HuH-7.5 (cell line): ENCODE results near the gene ERC2.
A peak's percentile ranks its signal among the peaks of the same experiment; 100 is the strongest.

ENCODE experiments used
- DNase-seq: peaks from one replicate; pipeline ENCODE4 v3.0.0; 2011; ENCODE audit warnings: low spot score

ERC2 gene

DNA sequence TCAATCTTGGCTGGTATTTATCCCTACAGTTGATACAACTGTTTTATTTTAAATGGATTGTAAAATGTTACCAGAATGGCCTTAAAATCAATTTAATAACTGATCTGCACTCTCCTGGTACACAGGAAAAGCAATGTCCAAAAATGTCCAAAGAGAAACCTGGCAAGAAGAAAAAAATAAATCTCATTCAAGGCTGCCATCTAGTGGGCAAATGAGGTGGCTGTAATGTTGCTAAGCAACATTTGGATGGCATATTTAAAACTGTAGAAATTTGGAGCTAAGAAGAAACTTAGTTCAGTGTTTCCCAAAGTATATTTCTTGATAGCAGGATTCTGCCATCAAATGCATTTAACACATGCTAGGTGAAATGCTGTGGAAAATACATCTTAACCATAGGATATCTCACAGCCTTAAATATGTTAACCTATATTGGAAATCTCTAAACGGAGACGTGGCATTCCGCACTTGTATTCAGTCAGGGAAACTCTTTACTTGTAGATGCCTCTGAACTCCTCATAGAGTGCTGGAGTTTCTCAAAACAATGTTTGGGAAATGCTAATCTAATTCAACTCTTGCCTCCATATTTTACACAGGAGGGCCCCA is 216.8 kb downstream of the ERC2 start:
- peak; percentile 2 for DNase-seq

DNA sequence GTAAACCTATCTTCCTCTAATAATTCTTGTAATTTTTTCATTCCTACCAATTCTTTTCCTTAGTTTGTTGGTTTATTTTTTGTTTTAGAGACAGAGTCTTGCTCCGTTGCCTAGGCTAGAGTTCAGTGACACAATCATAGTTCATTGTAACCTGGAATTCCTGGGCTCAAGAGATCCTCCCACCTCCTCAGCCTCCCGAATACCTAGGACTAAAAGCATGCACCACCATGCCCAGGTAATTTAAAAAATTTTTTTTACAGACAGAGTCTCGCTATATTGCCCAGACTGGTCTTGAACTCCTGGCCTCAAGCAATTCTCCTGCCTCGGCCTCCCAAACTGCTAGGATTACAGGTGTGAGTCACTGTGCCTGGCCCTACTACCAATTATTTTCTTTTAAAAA is 220.2 kb downstream of the ERC2 start:
- DNase-seq = no peak

- no peak for DNase-seq
Observed at GRCh38 chr3:56238299-56238698, 230.0 kb downstream of the ERC2 start.

GRCh38 chr3:56233742-56234141 is 234.5 kb downstream of the ERC2 start:
- no peak for DNase-seq

GRCh38 chr3:56229311-56229710 is 239.0 kb downstream of the ERC2 start:
- no peak for DNase-seq

DNA sequence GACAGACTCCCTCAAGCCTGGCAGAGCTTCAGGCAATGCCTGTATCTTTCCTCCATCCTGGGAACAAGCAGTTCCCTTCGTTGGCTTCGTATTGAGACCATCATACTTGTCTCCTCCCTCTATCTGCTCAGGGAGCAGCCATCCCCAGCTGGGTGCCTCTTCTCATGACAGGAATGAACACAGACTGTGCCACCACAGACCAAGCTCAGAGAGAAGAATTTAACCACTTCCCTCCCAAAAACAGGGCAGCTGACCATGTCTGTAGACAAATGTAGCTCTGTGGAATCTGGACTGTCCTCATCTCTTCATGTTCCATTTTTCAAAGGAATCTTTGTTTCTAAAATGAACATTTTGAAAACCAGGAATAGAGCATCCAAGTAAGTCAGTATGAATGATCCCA is 245.4 kb downstream of the ERC2 start:
- no peak for DNase-seq

DNA sequence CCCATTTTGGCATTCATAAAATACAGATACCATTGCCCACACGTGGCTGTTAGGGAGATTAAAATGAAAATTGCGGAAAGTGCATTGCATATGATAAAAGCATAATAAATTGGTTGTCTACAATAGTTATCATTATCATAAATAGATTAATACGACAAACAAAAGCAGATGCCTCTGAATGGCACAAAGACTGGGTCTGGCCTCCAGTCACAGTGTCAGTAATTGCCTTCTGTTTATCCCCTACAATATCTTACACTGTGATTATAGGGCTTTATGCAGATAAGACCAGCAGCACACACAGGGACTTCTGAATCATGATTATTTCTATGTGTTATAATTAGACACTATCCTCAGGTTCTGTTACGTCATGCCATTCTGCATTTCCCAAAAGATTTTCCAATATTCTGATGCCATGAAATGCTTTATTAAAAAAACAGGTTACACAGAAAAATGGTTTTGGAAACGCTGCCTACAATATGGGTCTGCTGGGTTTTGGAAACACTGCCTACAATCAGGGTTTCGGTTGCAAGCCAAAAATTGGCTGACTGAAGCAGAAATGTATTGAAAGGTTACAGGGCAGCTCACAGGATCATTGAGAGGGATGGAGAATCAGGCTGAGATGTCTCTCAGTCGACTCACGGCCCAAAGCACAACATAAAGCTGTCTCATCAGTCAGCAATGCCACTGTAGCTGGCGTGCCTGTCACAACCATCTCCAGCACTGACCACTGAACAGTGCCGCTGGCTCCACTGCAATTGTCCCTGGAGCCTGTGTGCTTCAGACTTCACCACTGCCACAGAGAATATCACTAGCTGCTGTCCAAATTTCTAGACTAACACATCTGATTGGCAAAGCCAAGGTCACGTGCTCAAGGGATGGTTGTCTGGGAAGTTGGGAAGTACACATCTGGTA is 248.1 kb downstream of the ERC2 start:
- DNase-seq = no peak

GRCh38 chr3:56209982-56210751 is 258.1 kb downstream of the ERC2 start:
- no peak for DNase-seq

- no peak for DNase-seq
Observed at GRCh38 chr3:56207922-56208321, 260.3 kb downstream of the ERC2 start.

- DNase-seq = no peak
Observed at GRCh38 chr3:56205406-56205805, 262.9 kb downstream of the ERC2 start.

DNA sequence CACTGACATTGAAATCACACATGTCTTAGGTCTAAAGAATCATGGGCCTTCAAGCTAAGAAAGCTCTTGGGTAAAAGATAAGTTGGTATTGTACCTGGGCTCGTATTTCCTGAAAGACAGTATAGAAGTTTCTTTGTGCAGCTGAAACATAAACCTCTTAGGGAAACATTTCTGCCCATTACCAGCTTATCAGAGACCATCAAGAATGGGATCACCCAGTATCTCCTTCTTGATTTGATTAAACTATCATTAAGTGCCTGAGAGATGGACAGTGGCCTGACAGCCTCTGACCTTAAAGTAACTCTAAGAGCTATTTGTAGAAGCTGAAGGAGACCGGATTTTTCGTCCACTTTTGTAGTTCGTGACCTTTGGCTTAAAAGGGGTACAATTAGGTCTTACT is 265.3 kb downstream of the ERC2 start:
- no peak for DNase-seq

DNA sequence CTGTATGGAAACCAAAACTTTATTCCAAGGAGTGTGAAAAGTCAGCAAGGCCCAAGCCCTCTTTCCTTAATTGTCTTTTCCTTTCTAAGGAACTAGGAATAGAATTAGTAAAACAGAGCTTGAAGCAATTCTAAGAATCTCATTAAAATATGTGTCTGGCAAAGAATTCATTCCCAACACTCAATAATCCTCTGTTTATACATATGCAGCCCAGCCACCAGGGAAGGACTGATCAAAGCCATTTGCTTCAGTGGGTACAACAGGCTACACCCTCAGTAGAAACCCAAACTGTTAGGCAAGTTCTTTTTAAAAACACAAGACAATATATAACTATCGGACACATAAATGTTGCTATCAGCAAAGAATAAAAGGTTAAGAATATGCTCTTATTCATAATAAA is 266.9 kb downstream of the ERC2 start:
- DNase-seq = no peak

GRCh38 chr3:56200251-56200650 is 268.0 kb downstream of the ERC2 start:
- no peak for DNase-seq

- DNase-seq = no peak
Observed at GRCh38 chr3:56197991-56198390, 270.3 kb downstream of the ERC2 start.

- no peak for DNase-seq
Observed at GRCh38 chr3:56197259-56197965, 270.9 kb downstream of the ERC2 start.

DNA sequence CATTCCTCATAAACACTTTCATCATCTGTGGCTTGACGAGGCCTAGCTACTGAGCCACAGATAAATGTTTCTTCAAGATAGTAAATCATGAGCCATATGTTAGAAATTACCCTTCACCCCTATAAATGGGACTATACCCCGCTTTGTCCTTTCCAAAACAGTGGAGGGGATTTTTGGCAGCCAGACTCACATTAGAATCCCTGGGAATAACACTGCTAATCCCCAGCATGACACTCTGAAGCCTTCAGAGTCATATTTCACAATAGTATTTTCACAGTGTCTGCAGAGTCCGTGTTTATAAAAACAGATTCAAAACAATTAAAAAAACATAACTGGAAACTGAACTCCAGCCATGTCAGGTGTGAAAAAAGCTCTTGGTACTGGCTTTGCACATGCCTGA is 271.6 kb downstream of the ERC2 start:
- DNase-seq = no peak

GRCh38 chr3:56193519-56193918 is 274.7 kb downstream of the ERC2 start:
- DNase-seq = no peak

DNA sequence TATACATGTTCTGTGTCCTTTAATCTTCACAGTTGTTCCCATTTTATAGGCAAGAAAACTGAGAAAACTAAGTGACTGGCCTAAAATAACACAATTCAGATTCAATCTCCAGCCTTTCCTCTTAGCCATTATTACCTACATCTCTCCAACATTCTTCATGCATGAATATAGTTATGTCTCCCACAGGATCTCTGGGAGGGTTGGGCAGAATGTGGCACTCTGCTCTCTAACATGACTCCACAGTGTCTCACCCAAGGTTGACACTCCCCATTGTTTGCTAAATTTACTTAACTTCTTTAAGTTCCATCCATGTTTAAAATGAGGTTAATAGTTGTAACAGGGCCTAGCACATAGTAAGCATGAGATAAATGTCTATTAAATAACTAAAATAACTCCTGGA is 276.3 kb downstream of the ERC2 start:
- DNase-seq = no peak

- DNase-seq = no peak
Observed at GRCh38 chr3:56190771-56191305, 277.4 kb downstream of the ERC2 start.

DNA sequence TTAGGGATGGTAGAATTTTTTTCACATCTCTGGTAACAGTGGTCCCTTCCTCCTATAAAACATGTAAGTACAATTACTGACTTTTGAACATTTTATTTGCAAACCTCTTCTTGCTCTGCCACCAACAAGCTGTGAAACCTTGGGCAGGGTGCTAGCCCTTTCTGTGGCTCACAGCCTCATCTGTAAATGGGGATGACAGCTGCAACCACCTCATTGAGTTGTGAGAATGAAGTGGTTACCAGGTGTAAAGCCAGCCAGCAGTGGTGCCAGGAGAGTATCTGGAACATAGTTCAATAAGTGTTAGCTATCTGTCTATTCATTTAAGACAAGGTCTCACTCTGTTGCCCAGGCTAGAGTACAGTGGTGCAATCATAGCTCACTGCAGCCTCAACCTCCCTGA is 278.1 kb downstream of the ERC2 start:
- no peak for DNase-seq

DNA sequence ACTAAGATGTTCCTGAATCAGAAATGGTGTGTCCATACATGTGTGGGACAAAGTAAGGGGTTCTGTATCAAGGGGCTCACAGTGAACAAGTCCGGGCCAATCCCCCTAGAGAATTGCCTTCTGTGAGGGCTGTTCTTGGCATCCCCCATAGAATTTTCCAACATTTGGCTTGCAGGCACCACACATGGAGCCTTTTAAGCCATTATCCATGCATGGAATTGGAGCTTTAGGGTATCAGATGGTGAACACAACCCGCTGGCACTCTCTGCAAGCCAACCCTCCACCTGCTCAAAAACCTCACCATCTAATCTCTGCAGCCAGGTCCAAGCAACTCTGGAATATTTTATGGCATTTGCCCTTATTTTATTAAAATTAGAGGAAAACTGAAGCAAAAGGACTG is 278.7 kb downstream of the ERC2 start:
- DNase-seq = no peak

- no peak for DNase-seq
Observed at GRCh38 chr3:56188201-56188600, 280.1 kb downstream of the ERC2 start.
